Measurements from ENCODE around the gene PTX4. TPM values are rescaled to one million over a fixed set of nuclear protein-coding genes. Genes with fewer than 3 reads are reported as not detected.

Gene PTX4
- polyA plus RNA-seq, 1 donor (not counting 4 experiments of a cell fraction or from before 2014, with no cell fraction given), result not detected

- H3K9me3 ChIP-seq (ENCODE audit: control insufficient read depth, low read depth, low read length), result no peaks in the 10 kb centered on the region
- no peaks in the 10 kb centered on the region for H3K9me1 ChIP-seq (ENCODE audit: control insufficient read depth, extremely low read depth, insufficient read depth, low read length)
- H3K4me3 ChIP-seq (ENCODE audit: control insufficient read depth in 2 of 3, extremely low read depth in 1 of 3, insufficient read depth in 2 of 3, low read depth in 1 of 3, low read length in 3 of 3), result no peak overlapping the region
- H3K4me1 ChIP-seq (ENCODE audit: control insufficient read depth, extremely low read depth, insufficient read depth, low read length), result no peaks in the 10 kb centered on the region
- no peaks in the 10 kb centered on the region for H4K20me1 ChIP-seq (ENCODE audit: control insufficient read depth, extremely low read depth, insufficient read depth, low read length)
- no peak for TF ChIP-seq EZH2 (IDR thresholded peaks at IDR 0.05; ENCODE audit: low read length)
- no peak for TF ChIP-seq CTCF (optimal IDR thresholded peaks at IDR 0.05 in 1 of 3, IDR thresholded peaks at IDR 0.05 in 1 of 3, conservative IDR thresholded peaks at IDR 0.05 in 1 of 3; ENCODE audit: extremely low read depth in 1 of 3, insufficient read depth in 2 of 3, low read length in 3 of 3)
- no peak overlapping the region for H2AFZ ChIP-seq (ENCODE audit: control insufficient read depth, low read length)
- H3K4me2 ChIP-seq (ENCODE audit: control insufficient read depth, extremely low read depth, insufficient read depth, low read depth, low read length), result no peak overlapping the region
- H3K27ac ChIP-seq (ENCODE audit: control insufficient read depth, insufficient read depth, low read length), result no peak overlapping the region
- H3K27me3 ChIP-seq (ENCODE audit: control insufficient read depth, extremely low read depth, insufficient read depth, low read length), result no peaks in the 10 kb centered on the region
- FAIRE-seq (no peak), DNase-seq (ENCODE audit: low read depth, low spot score) (no peak)
- no peak overlapping the region for H3K9ac ChIP-seq (ENCODE audit: control insufficient read depth, extremely low read depth, insufficient read depth, low read length)
- dilution Hi-C loops (cut with MboI; ENCODE audit: extremely low pct_ligation_motif_present, low sequenced_read_pairs), result no loop called here
- H3K36me3 ChIP-seq (ENCODE audit: control insufficient read depth in 2 of 2, extremely low read depth in 1 of 2, insufficient read depth in 2 of 2, low read length in 2 of 2), result peaks cover 0 to 29% of the 10 kb centered on the region in 2 experiments
- no peaks in the 10 kb centered on the region for H3K79me2 ChIP-seq (ENCODE audit: control insufficient read depth, insufficient read depth, low read length)
Measured at GRCh38 chr16:1458336-1458976, 30.3 kb downstream of the PTX4 start.

GRCh38 chr16:1457489-1458245, 31.1 kb downstream of the PTX4 start:
- Histone ChIP-seq H2AFZ (ENCODE audit: control insufficient read depth, low read length) (no peak overlapping the region), H3K9ac (ENCODE audit: control insufficient read depth, extremely low read depth, insufficient read depth, low read length) (no peak overlapping the region), H3K4me1 (ENCODE audit: control insufficient read depth, extremely low read depth, insufficient read depth, low read length) (no peaks in the 10 kb centered on the region), H3K27ac (ENCODE audit: control insufficient read depth, insufficient read depth, low read length) (no peak overlapping the region), H3K27me3 (ENCODE audit: control insufficient read depth, extremely low read depth, insufficient read depth, low read length) (no peaks in the 10 kb centered on the region), H3K79me2 (ENCODE audit: control insufficient read depth, insufficient read depth, low read length) (no peaks in the 10 kb centered on the region), H3K4me3 (ENCODE audit: control insufficient read depth in 2 of 3, extremely low read depth in 1 of 3, insufficient read depth in 2 of 3, low read depth in 1 of 3, low read length in 3 of 3) (no peak overlapping the region), H3K36me3 (ENCODE audit: control insufficient read depth in 2 of 2, extremely low read depth in 1 of 2, insufficient read depth in 2 of 2, low read length in 2 of 2) (peaks cover 0 to 27% of the 10 kb centered on the region in 2 experiments), H4K20me1 (ENCODE audit: control insufficient read depth, extremely low read depth, insufficient read depth, low read length) (no peaks in the 10 kb centered on the region), H3K4me2 (ENCODE audit: control insufficient read depth, extremely low read depth, insufficient read depth, low read depth, low read length) (no peak overlapping the region), H3K9me1 (ENCODE audit: control insufficient read depth, extremely low read depth, insufficient read depth, low read length) (no peaks in the 10 kb centered on the region), H3K9me3 (ENCODE audit: control insufficient read depth, low read depth, low read length) (no peaks in the 10 kb centered on the region)
- DNase-seq (ENCODE audit: low read depth, low spot score) (no peak), FAIRE-seq (no peak)
- dilution Hi-C loops (cut with MboI; ENCODE audit: extremely low pct_ligation_motif_present, low sequenced_read_pairs), result no loop called here
- TF ChIP-seq CTCF (optimal IDR thresholded peaks at IDR 0.05 in 1 of 3, IDR thresholded peaks at IDR 0.05 in 1 of 3, conservative IDR thresholded peaks at IDR 0.05 in 1 of 3; ENCODE audit: extremely low read depth in 1 of 3, insufficient read depth in 2 of 3, low read length in 3 of 3) (no peak), EZH2 (IDR thresholded peaks at IDR 0.05; ENCODE audit: low read length) (no peak)

Measured in keratinocyte (primary cell).